Activated CD4-positive, alpha-beta T cell treated with anti-CD3 and anti-CD28 coated beads, Interleukin-2, amount 50 U/mL, for 16 hours (primary cell): ENCODE results near the gene FOXF2.
"Not testable (repeated sequence)": the region's sequence is repeated elsewhere in the genome, so short reads cannot be mapped to it uniquely, and the experiment has no call there.

Source experiments
- DNase-seq: peaks from one replicate; pipeline ENCODE4 v3.0.0-alpha.2; 2020

FOXF2 gene

DNA sequence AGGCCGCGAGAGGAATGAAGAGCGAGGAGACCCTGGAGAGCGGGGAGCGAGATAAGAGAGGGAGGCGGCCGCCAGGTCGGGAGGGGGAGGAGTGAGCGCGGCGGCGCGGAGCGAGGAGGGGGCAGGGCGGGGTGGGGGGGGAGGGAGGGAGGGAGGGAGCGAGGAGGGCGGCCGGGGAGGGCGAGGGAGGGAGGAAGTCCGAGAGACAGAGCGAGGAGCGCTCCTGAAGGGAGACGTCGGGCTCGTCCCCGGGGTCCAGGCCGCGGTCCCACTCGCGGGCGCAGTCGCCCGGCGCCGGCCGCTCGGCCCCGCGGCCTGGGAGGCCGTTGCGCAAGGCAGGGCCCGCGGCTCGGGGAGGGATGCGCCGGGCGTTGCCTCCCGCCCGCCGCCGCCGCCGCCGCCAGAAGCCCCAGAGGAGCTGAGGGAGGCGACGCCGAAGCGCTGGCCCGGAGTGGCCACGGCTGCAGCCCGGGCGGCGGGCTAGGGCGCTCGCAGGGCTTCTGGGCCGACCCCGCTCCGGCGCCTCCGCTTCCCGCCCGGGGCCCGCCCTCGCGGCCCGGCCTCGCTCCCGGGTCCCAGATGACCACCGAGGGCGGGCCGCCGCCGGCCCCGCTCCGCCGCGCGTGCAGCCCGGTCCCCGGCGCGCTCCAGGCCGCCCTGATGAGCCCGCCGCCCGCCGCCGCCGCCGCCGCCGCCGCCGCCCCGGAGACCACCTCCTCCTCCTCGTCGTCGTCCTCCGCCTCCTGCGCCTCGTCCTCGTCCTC lies at the start of gene FOXF2:
TSS of gene FOXF2 (plus strand) at position 208 of the 764 bp plus-strand sequence. CDS start at position 580, 372 bp downstream.
- no peak for DNase-seq

DNA sequence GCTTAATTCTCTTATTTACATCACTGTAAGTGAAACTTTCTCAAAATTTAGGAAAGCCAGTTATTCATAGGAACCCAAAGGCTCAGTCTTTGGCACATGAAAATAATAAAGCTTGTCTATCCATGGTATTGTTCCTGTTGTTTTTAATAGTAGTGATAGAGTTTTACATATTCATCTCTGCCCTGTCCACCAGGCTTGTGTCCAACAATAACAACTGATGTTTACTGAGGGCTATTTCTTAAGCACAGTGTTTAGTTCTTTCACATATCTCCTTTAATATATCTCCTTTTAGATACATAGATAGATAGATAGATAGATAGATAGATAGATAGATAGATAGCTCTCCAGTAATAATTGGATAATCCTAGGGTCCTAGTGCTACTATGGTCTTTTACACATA lies 43.3 kb upstream of the FOXF2 start:
- DNase-seq = no peak

- DNase-seq = no peak
Measured at GRCh38 chr6:1346558-1347091, 42.8 kb upstream of the FOXF2 start.

GRCh38 chr6:1347161-1347560 lies 42.2 kb upstream of the FOXF2 start:
- DNase-seq = no peak

GRCh38 chr6:1348675-1349074 lies 40.7 kb upstream of the FOXF2 start:
- DNase-seq = no peak

DNA sequence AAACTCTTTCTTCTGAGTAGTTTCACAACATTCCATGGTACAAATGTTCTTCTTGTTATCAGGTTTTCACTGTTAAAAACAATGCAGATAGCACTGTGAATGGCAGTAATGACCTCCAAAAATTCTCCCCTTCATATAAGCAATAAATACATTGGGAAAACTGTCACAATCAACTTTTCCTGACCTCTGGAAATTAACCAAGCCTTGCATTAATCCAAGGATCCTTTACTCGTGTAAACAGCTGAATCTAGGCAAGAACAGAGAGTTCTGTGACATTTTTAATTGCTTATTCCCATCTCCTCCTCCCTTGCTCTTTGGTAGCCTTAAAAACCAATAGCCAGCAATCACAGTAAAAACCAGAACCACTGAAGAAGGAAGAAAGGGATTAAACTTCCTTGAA lies 39.7 kb upstream of the FOXF2 start:
- DNase-seq = no peak

DNA sequence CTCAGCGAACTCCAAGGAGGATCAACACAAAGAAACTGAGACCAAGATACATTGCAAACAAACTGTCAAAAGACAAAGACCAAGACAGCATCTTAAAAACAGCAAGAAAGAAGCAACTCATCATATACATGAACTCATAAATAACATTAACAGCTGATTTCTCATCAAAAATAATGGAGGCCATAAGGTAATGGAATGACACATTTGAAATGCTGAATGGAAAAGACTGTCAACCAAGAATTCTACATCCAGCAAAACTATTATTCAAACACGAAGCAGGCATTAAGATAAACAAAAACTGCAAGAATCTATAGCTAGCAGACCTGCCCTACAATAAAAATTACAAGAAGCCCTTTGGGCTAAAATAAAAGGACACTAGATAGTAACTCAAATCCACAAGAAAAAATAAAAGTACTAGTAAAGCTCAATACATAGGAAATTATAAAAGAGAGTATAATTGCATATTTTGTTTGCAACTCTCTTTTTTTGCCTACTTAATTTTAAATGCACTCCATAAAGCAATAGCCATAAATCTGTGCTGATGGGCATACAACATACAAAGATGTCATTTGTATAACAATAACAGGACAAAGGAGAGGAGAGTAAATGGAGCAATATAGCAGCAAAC lies 37.9 kb upstream of the FOXF2 start:
- DNase-seq = no peak

GRCh38 chr6:1355068-1355467 lies 34.3 kb upstream of the FOXF2 start:
- not testable (repeated sequence) for DNase-seq

GRCh38 chr6:1361717-1362116 lies 27.7 kb upstream of the FOXF2 start:
- DNase-seq = not testable (repeated sequence)

- no peak for DNase-seq
Measured at GRCh38 chr6:1362643-1363042, 26.7 kb upstream of the FOXF2 start.

DNA sequence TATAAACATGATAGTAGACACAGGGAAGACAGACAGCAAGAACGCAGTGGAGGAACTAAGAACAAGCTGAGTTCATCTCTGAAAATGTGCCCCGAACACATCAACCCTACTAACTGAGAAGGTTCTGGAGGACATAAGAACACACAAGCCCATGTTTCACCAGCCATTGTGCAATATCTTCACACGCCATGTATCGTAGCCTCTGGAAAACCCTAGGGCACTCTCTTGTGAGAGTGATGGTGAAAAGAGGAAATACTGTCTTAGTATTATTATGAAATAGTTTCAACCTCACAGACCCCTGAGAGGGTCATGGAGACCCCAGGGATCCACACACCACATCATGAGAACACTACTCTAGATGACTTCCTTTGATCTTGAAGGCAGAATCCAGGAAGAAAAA lies 26.1 kb upstream of the FOXF2 start:
- no peak for DNase-seq

DNA sequence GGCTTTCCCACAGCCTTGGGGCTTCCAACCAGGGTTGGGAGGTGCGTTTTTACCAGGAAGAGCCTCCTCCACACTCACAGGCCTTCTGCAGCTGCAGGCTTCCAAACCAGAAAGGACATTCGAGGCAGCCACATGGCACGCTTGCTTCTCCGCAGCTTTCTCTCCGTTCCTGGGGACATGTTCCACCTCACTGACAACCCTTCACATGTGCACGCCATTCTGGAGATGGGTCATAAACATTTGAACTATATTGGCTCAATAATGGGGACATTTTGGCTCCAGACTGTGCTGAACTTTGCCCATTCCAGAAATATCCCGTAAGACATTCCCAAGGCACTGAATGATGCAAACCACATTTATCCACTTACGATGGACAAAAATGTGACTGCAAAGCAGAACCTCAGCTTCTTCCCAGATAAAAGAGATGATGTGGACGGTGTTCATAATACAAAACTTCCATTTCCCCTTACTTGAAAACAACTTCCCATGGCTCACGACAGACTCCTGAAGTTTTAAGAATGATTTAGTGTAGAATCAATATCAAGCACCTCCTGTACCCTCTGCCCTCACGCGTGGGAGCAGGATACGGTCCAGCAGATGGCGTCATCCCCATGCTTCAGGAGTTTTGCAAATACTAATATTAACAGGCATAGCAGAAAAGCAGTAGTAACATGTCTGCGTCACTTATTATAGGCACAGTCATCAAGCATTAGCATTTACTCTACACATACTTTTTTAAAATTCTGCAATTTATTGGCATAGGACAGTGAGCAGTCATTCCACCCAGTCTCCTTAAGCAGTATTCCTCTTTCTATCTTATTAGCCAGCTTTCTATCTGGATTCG lies 25.4 kb upstream of the FOXF2 start:
- no peak for DNase-seq

DNA sequence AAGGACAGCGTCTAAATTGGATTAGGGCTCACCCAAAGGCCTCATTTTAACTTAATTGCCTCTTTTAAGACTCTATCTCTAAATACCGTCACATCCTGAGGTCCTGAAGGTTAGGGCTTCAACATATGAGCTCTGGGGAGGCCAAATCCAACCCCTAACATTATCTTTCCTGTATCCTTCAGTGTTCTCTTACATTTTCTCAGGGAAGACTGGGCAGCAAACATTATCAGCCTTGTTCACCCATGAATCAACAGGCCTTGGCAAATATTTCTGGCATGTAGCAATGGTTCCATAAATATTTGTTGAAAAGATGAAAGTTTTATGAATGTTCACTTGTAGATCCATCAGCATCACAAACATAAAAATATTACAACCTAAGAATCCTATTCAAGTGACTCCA lies 24.6 kb upstream of the FOXF2 start:
- no peak for DNase-seq

GRCh38 chr6:1365686-1366085 lies 23.7 kb upstream of the FOXF2 start:
- no peak for DNase-seq

DNA sequence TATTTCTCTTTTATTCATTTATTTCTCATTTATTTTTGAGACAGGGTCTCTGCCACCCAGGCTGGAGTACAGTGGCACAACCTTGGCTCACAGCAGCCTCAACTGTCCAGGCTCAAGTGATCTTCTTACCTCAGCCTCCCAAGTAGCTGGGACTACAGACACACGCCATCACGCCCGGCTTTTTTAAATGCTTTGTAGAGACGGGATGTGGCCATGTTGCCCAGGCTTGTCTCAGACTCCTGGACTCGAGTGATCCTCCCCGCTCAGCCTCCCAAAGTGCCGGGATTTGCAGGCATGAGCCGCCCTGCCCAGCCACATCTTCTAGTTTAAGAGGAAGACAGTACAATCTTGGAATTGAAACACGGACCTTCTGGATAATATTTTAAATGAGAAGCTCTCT lies 21.6 kb upstream of the FOXF2 start:
- no peak for DNase-seq

DNA sequence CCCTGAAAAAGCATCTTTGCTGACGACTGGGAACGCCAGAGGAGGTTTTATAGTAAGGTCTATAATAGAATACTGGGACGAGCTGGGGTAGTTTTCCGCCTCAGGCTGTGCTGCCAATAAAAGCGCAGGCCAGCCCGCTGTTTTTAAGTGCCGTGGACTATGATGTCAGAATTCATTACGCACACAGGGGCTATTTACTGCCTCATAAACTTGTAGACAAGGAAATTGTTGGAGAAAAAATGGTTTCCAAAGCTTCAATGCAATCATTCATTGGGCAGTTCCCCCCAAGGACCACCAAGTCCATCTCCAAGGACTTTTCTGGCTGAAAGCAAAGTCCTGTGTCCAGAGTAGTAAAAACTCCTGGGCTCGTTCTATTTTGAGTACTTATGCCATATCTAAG lies 20.4 kb upstream of the FOXF2 start:
- no peak for DNase-seq

DNA sequence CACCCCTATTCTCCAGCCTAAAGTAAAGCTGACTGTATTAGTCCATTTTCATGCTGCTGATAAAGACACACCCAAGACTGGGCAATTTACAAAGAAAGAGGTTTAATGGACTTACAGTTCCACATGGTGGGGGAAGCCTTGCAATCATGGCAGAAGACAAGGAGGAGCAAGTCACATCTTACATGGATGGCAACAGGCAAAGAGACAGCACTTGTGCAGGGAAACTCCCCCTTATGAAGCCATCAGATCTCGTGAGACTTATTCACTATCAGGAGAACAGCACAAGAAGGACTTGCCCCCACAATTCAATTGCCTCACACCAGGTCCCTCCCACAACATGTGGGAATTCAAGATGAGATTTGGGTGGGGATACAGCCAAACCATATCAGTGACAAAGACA lies 19.7 kb upstream of the FOXF2 start:
- not testable (repeated sequence) for DNase-seq

DNA sequence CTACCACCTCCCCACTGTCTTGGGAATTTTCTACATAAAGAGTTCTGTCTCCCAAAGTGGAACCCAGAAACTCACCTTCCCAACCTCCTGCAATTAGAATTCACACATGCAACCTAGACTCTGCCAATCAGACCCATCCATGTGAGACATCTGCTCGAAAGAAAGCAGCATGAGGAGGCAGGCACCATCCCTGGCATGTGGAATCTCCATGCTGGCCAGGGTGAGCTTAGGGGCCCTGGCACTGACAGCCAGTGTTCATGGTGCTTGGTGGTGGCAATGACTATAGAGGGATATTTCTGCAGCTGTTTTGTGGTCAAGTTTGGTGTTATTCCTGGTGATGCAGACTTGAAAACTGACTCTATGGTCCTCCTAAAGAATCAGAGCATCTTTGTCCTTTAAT lies 17.4 kb upstream of the FOXF2 start:
- DNase-seq = no peak

DNA sequence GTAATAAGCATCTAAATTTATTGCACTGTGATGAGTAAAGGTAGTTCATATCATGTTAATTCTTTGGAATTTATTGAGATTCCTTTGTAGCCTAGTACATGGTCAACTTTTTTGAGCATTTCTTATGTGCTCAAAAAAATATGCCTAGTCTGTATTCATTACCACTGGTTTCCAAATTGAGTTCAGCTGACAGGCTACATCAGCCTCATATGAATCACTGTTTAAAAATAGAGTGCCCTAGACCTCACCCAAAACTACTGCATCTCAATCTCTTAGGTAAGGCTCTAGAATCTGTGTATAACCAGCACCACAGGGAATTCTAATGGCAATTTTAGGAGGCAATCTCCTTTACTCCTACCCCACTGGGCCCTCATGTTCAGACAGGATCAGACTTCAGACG lies 16.7 kb upstream of the FOXF2 start:
- DNase-seq = no peak

DNA sequence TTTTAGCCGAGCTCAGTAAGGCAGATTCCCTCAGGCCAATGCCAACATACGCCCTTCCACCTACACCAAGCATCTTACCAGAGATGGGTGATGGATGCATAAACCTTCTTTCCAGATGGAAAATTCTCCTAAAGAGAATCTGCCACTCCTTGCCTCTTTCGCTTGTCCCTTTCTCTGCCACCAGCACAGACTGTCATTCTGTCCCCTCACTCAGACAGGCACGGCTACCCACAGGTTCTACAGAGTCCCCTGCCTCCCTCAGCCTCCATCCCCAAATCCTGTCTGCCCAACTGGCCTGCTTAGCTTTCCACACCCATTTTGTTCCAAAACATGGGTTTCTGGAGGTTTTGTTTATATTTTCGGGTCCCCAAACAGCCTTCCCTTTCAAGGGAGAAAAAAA lies 12.7 kb upstream of the FOXF2 start:
- DNase-seq = no peak

DNA sequence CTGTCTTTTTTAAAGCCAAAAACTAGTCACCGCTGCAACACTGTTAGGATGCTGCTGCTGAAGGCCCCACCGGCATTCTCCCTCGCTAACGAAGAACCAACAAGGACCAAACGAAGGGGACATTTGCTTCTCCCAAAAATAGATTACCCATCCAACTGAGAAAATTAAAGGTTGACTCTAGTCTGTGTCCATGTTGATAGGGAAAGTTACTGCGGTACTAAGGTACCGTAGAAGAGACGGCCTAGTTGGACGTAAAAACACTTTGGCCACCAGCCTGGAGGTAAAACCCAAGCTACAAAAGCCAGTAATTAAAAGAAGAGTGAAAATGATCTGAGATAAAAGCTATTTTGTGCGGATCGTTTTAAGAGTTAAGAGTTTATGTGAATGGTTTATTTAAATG lies 11.8 kb upstream of the FOXF2 start:
- no peak for DNase-seq

DNA sequence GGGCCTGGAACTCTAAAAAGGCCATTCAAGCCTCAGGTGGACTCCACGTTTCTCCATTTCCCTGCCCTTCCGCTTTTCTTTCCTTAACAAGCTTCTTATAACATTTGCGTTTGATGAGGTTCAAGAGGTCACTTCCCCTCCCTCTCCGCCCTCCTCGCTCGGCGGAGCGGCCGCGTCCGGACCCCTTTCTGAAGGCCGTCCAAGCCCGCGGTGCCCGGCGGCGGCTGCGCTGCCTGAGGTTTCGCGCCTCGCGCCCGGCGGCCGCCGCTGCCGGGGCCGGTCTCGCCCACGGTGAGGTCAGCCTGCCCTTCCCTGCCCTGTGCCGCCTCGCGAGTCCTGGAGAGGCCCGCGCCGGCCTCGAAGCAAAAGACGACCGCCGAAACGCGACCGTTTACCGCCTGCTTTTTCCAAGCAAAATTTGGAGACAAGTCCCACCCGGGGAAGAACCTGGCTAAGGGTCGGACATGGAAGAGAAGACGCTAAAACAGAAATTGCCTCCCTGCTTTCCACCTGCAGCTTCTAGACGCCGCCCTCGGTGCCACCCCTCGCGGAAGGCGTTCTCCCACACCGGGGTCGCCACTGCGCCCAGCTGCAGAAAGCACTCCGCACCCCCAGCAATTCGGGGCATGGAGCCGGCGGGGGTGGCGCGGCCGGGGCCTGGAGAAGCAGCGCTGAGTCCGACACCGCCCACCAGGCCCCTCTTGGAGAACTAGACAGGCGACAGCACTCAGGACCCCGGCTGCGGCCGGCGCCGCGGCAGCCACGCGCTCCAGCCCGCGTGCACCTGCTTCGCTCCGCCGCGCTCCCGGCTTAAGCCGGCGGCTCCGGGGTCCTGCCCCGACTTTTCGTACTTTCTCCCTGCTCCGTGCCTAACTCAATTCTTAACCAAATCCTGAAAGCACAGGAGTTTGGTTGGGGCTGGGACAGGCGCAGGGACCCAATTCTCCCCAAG lies 11.0 kb upstream of the FOXF2 start:
- DNase-seq = no peak
